HG03045 (cell line): Measurements from ENCODE around the gene DOCK2.
A peak's percentile ranks its signal among the peaks of the same experiment; 100 is the strongest.
"Not testable (repeated sequence)": the region's sequence is repeated elsewhere in the genome, so short reads cannot be mapped to it uniquely, and the experiment has no call there.

ENCODE experiments used
- ATAC-seq: cut with Tn5 transposase; IDR thresholded peaks from one replicate; pipeline ENCODE4 v1.9.1; 2021; ENCODE audit warnings: mild to moderate bottlenecking, moderate library complexity; ENCODE audit not compliant: unreplicated experiment

DOCK2 gene

DNA sequence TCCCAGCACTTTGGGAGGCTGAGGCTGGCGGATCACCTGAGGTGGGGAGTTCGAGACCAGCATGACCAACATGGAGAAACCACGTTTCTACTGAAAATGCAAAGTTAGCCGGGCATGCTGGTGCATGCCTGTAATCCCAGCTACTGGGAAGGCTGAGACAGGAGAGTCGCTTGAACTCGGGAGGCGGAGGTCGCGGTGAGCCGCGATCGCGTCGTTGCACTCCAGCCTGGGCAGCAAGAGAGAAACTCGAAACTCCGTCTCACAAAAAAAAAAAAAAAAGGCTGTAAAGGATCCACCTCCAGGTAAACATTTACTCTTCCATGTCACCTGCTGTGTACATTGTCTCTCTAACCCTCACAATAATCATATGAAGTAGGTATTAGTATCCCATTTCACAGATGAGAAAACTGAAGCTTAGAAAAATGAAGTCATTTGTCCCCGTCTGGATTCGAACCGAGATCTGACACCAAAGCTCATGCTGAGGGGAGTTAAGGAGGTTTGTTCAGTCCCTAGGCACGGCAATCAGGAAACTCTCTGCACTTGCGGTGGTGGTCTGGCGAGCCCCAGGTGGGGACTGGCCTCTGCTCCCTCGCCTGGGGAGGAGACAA lies 494 bp upstream of the DOCK2 start:
- ATAC-seq: no peak

DNA sequence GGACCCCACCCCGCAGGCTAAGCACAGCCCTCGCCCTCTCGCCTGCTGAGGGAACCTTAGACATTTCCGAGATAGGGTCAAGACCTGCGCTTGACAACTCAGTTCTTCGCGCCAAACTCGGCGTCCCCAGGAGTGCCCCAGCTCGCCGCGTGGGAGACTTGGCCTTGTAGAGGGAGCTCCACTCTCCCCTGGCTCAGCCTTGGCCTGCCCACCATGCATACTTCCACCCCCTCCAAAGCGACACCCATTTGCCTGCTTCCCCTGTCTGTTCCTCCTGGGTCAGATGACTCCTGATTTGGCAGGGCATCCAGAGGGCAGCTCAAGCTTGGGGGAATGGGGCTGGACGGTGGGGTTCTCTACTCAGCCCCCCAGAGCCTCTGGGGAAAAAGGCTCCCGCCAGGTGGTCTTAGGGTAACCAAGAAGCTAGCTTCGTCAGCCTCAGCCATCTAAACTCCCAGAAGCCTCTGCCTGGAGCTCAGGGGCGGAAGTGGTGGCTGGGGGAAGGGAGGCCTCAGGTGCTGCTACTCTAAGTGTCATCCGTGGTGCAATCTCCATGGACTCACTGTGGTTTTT lies 560 bp downstream of the DOCK2 start:
- peak; percentile 65 for ATAC-seq

DNA sequence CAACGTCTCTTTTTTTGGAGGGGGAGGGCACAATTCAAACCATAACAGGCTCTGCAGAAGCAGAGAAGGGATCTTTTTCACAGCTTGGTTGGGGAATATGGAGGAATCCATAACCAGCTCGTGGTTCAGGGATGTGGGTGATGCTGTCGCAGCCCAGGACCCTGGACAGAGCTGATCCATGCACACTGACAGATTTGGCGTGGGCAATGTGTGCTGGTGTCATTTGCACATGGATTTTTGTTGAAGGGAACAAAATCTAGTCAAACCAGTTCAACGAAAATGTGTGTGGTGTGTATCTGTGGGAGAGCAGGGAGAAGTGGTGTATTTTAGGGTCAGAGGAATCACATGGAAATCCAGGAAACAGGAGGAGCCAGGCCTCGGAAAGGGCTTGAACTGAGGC lies 4.2 kb downstream of the DOCK2 start:
- ATAC-seq: no peak

GRCh38 chr5:169646856-169647255 lies 9.8 kb downstream of the DOCK2 start:
- ATAC-seq: peak; percentile 53

DNA sequence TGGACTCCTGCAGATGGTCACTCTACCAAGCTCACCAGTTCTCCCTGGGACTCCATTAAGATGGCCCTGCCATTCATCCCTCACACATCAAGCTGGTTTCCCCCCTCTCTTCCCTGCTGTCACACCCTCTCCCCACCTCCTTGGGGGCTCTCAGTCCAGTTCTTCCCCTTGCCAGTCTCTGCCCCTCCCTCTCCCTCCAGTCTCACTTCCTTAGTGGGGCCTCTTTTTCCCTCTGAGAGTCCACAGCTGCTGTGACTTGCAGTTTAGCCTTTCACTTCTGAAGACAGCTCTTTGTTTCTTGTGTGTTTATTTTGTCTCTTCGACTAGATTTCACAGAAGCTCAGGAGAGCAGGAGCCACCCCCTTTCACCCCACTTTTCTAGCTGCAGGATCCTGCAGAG lies 10.5 kb downstream of the DOCK2 start:
- ATAC-seq: peak; percentile 46

DNA sequence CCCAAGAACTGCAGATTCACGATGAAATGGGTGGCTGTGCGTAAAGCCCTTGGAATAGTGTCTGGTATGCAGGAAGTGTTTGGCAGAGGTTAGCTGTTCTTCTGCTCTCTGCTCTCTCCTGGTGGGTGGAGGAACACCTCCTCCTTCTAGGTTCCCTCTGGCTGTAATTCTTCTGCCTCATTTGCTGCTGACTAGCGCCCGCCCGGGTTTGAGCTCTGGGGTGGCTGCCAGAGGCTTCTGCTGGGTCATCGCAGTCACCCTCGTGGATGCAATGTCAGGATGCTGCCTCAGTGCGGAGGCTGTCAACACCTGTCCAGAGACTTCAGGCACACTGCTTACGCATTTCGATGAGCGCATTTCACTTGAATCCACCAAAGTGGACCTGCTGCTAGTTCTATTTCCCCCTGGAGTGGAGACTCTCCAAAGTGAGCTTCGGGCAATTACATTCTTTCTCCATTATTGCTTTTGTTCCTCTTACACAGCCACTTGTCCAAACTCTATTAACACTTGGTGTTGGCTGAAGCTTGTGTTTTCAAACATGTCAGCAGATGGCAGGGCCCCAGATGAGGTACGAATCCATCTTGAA lies 11.7 kb downstream of the DOCK2 start:
- no peak for ATAC-seq

GRCh38 chr5:169649486-169649885 lies 12.4 kb downstream of the DOCK2 start:
- ATAC-seq: no peak

DNA sequence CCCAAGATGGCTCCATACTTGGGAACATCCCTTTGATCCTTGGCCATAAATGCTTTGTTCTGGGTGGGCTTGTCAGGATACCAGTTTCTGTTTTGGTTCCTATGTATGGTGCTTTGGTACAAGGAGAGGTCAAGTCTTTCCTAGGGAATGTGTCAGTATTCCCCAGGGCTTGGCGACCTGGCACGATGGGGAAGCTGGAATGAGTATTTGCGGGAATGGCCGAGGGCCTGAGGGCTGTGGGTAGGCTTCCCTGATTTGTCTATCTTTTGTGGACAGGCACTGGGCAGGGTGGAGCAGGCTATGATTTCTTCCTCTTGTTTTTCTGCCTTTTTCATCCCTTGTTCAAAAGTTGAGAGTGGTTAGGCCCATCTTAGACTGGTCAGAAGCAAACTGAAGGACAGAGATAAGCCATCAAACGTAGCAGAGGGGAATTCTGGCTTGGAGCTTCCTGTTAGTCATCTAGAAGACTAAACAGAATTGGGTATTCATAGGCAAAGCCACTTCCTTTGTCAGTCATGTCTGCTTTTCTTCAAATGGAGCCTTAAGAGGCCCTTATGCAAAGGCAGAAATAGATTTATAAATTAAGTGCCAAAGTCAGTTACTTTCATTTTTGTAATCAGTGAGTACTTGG lies 13.7 kb downstream of the DOCK2 start:
- peak; percentile 44 for ATAC-seq

- ATAC-seq: no peak
Observed at GRCh38 chr5:169651526-169651925, 14.5 kb downstream of the DOCK2 start.

GRCh38 chr5:169652057-169652456 lies 15.0 kb downstream of the DOCK2 start:
- ATAC-seq: no peak

- no peak for ATAC-seq
Observed at GRCh38 chr5:169653091-169653490, 16.0 kb downstream of the DOCK2 start.

DNA sequence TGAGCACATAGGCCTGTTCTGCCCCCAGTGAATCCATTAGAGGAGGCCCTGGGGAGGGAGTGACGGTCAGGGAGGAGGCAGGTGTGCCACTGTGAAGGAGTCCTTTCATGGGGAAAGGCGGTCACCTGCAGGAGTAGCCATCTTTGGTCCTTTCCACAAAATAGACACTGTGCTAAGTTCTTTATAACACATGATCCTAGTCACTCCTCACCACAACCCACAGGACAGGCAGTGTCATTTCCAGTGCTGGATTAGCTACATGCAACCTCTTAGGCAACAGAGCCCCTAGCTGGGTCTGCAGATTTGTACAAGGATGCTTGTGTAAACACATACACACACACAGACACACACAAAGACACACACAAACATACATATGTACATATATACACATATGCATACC lies 18.3 kb downstream of the DOCK2 start:
- no peak for ATAC-seq

DNA sequence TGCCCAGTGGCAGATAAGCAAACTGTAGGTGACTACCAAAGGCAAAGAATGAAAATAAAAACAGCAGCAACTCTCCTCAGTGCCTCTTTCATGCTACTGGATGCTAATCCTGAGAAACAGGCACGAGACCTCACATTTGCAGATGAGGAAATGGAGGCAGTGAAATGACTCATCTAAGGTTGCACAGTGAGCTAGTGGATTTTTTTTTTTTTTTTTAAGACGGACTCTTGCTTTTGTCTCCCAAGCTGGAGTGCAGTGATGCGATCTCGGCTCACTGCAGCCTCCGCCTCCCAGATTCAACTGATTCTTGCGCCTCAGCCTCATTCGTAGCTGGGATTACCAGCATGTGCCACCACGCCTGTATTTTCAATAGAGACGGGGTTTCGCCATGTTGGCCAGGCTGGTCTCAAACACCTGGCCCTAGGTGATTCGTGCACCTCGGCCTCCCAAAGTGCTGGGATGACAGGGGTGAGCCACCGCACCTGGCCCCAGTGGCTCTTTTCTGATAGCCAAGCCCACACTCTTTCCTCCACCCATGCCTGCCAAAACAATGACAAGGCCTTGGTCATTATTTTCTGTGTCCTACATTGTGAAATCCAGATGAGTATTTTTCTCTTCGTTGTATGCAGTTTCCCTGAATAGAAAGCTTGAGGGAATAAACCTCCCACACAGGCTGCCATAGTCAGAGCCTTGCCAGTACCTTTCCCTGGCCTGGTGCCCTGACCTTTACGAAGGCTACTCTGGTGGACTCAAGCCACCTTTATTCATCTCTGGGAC lies 19.2 kb downstream of the DOCK2 start:
- peak; percentile 74 for ATAC-seq

GRCh38 chr5:169657127-169657526 lies 20.1 kb downstream of the DOCK2 start:
- no peak for ATAC-seq

- not testable (repeated sequence) for ATAC-seq
Observed at GRCh38 chr5:169662451-169662850, 25.4 kb downstream of the DOCK2 start.

GRCh38 chr5:169663537-169663936 lies 26.5 kb downstream of the DOCK2 start:
- ATAC-seq: no peak

- ATAC-seq: no peak
Observed at GRCh38 chr5:169666365-169666764, 29.3 kb downstream of the DOCK2 start.

GRCh38 chr5:169667896-169668674 lies 31.0 kb downstream of the DOCK2 start:
- ATAC-seq: no peak

GRCh38 chr5:169668732-169669131 lies 31.7 kb downstream of the DOCK2 start:
- no peak for ATAC-seq

DNA sequence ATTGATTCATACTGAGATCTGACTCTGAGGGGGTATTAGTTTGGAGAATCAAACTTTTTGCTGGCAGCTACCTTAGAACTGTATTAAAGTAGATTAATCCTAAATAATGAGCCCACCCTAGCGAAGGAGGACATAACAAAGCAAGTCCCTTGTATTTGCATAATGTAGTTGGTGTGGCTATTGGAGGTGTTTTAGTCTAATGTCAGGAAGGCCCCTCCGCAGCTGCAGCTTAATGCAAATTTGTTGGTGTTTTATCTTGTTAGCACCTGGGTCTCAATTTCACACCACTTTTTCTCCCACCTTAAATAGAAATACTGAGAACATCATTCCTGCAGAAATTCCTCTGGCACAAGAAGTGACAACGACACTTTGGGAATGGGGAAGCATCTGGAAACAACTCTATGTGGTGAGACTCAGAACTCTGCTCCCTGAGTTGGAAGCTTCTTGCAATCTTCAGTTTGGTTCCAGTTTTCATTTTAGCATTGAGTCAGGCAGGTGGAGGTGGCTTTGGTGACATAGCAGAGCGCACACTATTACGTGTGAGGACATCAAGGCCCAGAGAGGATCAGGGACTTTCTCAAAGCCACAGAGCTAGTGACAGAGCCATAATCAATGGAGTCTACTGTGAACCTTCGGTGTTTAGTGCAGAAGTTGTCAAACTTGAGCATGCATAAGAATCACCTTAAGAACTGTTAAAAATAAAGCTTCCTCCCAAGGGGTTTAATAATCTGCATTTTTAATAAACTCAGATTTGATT lies 33.9 kb downstream of the DOCK2 start:
- peak; percentile 99 for ATAC-seq
